Esophagus mucosa (tissue), 1 donor: ENCODE measurements around the gene SRSF12. TPM values are rescaled to one million over a fixed set of nuclear protein-coding genes. Genes with fewer than 3 reads are reported as not detected.

Experiments used
- ATAC-seq: fragments of 200-7000 bp; cut with Tn5 transposase; one replicate; pipeline ENCODE4 v1.9.1; 2020
- total RNA-seq: library from RNA; stranded (reverse); gene quantifications from one replicate; pipeline ENCODE4 v1.2.4, GENCODE V29; 2023
- donor health status: DM: yes; HTN: yes; CAD: no.

The SRSF12 gene
- total RNA-seq: 0.44 TPM

GRCh38 chr6:89117211-89118108 is at the start of gene SRSF12:
Gene SRSF12 (minus strand): TSS chr6:89118071. CDS start chr6:89117887, 184 bp downstream.
- peak; percentile 82 for ATAC-seq

- ATAC-seq: no peak
Measured at GRCh38 chr6:89162047-89162371, 44.1 kb upstream of the SRSF12 start.

GRCh38 chr6:89161326-89162046 is 43.6 kb upstream of the SRSF12 start:
- no peak for ATAC-seq

- no peak for ATAC-seq
Measured at GRCh38 chr6:89160331-89161092, 42.6 kb upstream of the SRSF12 start.

GRCh38 chr6:89154131-89154530 is 36.3 kb upstream of the SRSF12 start:
- no peak for ATAC-seq

- no peak for ATAC-seq
Measured at GRCh38 chr6:89148016-89148750, 30.3 kb upstream of the SRSF12 start.

GRCh38 chr6:89146718-89147700 is 29.1 kb upstream of the SRSF12 start:
- ATAC-seq: no peak

GRCh38 chr6:89145956-89146717 is 28.3 kb upstream of the SRSF12 start, which contains the start of gene PM20D2:
Gene PM20D2 (plus strand): TSS chr6:89146055. CDS start chr6:89146145, 90 bp downstream.
- peak; percentile 86 for ATAC-seq

- peak; percentile 52 for ATAC-seq
Measured at GRCh38 chr6:89145091-89145955, 27.5 kb upstream of the SRSF12 start.

- no peak for ATAC-seq
Measured at GRCh38 chr6:89144354-89144906, 26.6 kb upstream of the SRSF12 start.

GRCh38 chr6:89140347-89141156 is 22.7 kb upstream of the SRSF12 start:
- ATAC-seq: no peak

- peak; percentile 11 for ATAC-seq
Measured at GRCh38 chr6:89139509-89140346, 21.9 kb upstream of the SRSF12 start.

- no peak for ATAC-seq
Measured at GRCh38 chr6:89138173-89138572, 20.3 kb upstream of the SRSF12 start.

GRCh38 chr6:89134723-89135122 is 16.9 kb upstream of the SRSF12 start:
- no peak for ATAC-seq

GRCh38 chr6:89133981-89134380 is 16.1 kb upstream of the SRSF12 start:
- no peak for ATAC-seq

GRCh38 chr6:89132057-89132456 is 14.2 kb upstream of the SRSF12 start:
- ATAC-seq: no peak

GRCh38 chr6:89131599-89131998 is 13.7 kb upstream of the SRSF12 start:
- no peak for ATAC-seq
